Uterus (tissue), 4 donors: Measurements from ENCODE around the gene HIBCH. TPM values are rescaled to one million over a fixed set of nuclear protein-coding genes. Genes with fewer than 3 reads are reported as not detected.
"Not testable (repeated sequence)": the region's sequence is repeated elsewhere in the genome, so short reads cannot be mapped to it uniquely, and the experiment has no call there.

Experiments
- DNase-seq, 2 donors: peaks; one replicate each; pipeline ENCODE4 v3.0.0-alpha.2; 2019 to 2020
- H3K27ac ChIP-seq, 2 donors: fragments of 200-600 bp; sonication (generic); 1 replicate in 1 of 2; 2 replicates in 1 of 2; pipeline ENCODE4 v1.5.1; 2016 to 2018
- H3K27me3 ChIP-seq, 2 donors: fragments of 200-600 bp; sonication (generic); one replicate each; pipeline ENCODE4 v1.5.1; 2018 to 2019; ENCODE audit warnings: control low read depth in 1 of 2
- H3K36me3 ChIP-seq, 2 donors: fragments of 200-600 bp; sonication (generic); one replicate each; pipeline ENCODE4 v1.5.1; 2019; ENCODE audit warnings: control low read depth in 1 of 2
- H3K4me1 ChIP-seq, 2 donors: fragments of 200-600 bp; sonication (generic); one replicate each; pipeline ENCODE4 v1.5.1; 2018 to 2019; ENCODE audit warnings: control low read depth in 1 of 2
- H3K4me3 ChIP-seq, 2 donors: fragments of 200-600 bp; sonication (generic); 1 replicate in 1 of 2; 2 replicates in 1 of 2; pipeline ENCODE4 v1.5.1; 2018 to 2019; ENCODE audit warnings: mild to moderate bottlenecking in 1 of 2
- H3K9me3 ChIP-seq, 2 donors: fragments of 200-600 bp; sonication (generic); one replicate each; pipeline ENCODE4 v1.5.1; 2019; ENCODE audit warnings: control low read depth in 1 of 2
- POLR2A ChIP-seq, 2 donors: fragments of 450-650 bp; IDR thresholded peaks; one replicate each; pipeline ENCODE4 v1.6.1; 2016; ENCODE audit warnings: antibody characterized with exemption in 2 of 2, mild to moderate bottlenecking in 1 of 2, moderate library complexity in 1 of 2
- intact Hi-C: fragments of 100-400 bp; cut with DNase I; formaldehyde crosslinking; loops from one replicate; pipeline ENCODE4 v1.15.1; 2023; ENCODE audit warnings: low total_unique reads
- total RNA-seq, 4 donors: library from RNA; depleted of rRNA in 3 of 4; stranded (reverse); fragments of >200 nt in 3 of 4; gene quantifications; one replicate each; pipeline versions ENCODE4 v1.1.0 to v1.2.4, GENCODE V29; 2014 to 2023
- TF ChIP-seq, protein P1 (sequence below), 4 experiments: fragments of 200-600 bp in 2 of 4; fragments of 450-650 bp in 2 of 4; sonication (generic) in 2 of 4; IDR thresholded peaks; one replicate each; pipeline ENCODE4 v1.5.1; 2016 to 2019; ENCODE audit warnings: antibody characterized with exemption in 4 of 4, mild to moderate bottlenecking in 2 of 4, moderate library complexity in 1 of 4
- donor health status: DM: yes; HTN: yes; CAD: no.

HIBCH gene
- total RNA-seq, 4 donors from 2014 or later, result 9.1 to 53.9 (median 26.9) TPM

DNA sequence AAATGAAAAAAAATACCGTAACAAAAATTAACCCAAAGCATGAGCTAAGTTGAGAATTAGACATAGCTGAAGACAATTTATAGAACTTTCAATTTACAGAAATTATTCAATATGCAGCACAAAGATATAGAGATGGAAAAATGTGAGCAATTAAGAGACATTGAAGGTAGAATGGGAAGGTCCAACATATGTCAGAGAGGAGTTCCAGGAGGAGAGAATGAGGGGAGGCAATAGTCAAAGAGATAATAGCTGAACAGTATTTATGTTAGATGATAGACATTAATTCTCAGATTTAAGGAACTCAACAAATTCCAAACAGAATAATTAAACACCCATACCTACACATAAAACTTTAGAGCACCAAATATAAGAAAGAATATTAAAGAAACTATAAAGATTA is 154.1 kb downstream of the HIBCH start:
- intact Hi-C loops, result no loop called here
- no peaks in the 10 kb centered on the region for H3K4me1 ChIP-seq
- TF ChIP-seq, protein P1, sequence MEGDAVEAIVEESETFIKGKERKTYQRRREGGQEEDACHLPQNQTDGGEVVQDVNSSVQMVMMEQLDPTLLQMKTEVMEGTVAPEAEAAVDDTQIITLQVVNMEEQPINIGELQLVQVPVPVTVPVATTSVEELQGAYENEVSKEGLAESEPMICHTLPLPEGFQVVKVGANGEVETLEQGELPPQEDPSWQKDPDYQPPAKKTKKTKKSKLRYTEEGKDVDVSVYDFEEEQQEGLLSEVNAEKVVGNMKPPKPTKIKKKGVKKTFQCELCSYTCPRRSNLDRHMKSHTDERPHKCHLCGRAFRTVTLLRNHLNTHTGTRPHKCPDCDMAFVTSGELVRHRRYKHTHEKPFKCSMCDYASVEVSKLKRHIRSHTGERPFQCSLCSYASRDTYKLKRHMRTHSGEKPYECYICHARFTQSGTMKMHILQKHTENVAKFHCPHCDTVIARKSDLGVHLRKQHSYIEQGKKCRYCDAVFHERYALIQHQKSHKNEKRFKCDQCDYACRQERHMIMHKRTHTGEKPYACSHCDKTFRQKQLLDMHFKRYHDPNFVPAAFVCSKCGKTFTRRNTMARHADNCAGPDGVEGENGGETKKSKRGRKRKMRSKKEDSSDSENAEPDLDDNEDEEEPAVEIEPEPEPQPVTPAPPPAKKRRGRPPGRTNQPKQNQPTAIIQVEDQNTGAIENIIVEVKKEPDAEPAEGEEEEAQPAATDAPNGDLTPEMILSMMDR (IDR thresholded peaks at IDR 0.05), result no peak
- no peak for TF ChIP-seq POLR2A (IDR thresholded peaks at IDR 0.05)

DNA sequence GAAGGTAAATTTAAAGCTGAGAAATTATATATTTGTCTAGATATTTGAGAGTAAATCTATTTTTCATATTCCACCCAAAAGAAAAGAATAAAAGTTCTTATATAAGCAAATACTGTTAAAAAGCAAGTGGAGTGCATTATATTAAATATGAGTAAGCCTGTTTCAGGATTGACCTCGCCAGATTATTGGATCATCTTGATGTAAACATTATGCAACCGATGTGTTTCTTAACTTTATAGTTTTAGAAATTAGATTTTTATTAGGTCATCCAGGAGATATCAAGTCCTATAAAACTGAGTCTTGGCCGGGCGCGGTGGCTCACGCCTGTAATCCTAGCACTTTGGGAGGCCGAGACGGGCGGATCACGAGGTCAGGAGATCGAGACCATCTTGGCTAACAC is 156.8 kb downstream of the HIBCH start:
- Histone ChIP-seq H3K9me3 (no peaks in the 10 kb centered on the region), H3K27me3 (no peaks in the 10 kb centered on the region), H3K27ac (no peak overlapping the region), H3K36me3 (no peaks in the 10 kb centered on the region), H3K4me3 (no peak overlapping the region), H3K4me1 (no peaks in the 10 kb centered on the region)
- DNase-seq, result no peak
- intact Hi-C loops, result no loop called here
- TF ChIP-seq POLR2A (IDR thresholded peaks at IDR 0.05), result no peak
- TF ChIP-seq, protein P1 (IDR thresholded peaks at IDR 0.05), result no peak

More for the DNA sequence above, 154.1 kb downstream of the HIBCH start:
- Histone ChIP-seq H3K36me3 (no peaks in the 10 kb centered on the region), H3K27me3 (no peaks in the 10 kb centered on the region), H3K9me3 (no peaks in the 10 kb centered on the region), H3K27ac (no peak overlapping the region), H3K4me3 (no peak overlapping the region)
- DNase-seq, result no peak

DNA sequence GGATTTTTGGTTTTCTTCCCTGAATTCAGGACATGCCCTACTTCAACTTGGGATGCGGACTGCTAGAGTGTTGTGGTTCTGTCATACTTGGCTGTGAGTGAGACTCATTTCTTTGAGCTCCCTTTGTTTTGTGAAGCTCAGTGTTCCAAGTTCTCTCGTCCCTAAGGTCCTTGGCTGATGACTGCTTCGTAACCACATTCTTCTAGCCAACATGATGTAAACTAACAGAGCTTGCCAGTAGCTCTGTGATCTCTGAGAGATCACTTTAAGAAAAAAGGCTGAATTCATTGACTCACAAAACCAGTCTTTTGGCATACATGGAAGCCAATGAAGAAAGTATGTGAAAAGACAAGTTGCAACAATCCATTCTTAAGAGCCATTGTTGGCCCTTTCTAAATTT is 160.2 kb downstream of the HIBCH start:
- no peak overlapping the region for H3K27ac ChIP-seq

DNA sequence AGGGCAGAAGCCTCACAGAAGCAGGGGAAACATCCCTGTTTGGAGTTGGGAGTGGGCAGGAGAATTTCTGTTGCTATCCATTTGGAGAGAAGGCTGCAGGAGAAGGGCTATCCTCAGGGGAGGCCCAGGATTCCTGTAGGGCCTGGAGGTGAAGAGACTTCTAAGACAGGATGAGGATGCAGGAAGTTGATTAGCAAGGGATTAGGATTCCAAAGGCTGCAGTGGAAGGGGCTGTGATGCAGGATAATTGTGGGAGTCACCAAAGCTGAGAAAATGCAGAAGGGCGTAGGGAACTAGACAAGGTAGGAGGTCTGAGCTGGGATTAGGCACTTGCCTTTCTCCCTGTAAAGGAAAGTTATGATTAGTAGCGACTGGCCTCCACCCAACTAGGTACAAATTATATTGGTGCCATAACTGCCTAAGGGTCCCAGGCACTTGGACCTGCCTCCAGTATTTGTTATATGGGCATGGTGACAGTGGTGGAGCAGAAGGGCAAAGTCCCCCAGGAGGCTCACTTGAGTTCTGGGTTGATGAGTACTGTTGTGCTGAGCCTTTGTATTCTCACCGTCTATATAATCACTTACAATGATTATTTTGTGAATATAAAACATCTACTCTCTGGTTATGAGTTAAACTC is 160.7 kb downstream of the HIBCH start:
- Histone ChIP-seq H3K27me3 (no peaks in the 10 kb centered on the region), H3K27ac (no peak overlapping the region), H3K36me3 (no peaks in the 10 kb centered on the region), H3K9me3 (no peaks in the 10 kb centered on the region), H3K4me3 (no peak overlapping the region), H3K4me1 (no peaks in the 10 kb centered on the region)
- TF ChIP-seq, protein P1 (IDR thresholded peaks at IDR 0.05), result no peak
- no peak for TF ChIP-seq POLR2A (IDR thresholded peaks at IDR 0.05)
- intact Hi-C loops, result no loop called here
- DNase-seq, result no peak

More for the DNA sequence above, 160.2 kb downstream of the HIBCH start:
- peak in 1 of 2 donors; percentile 18 for DNase-seq
- intact Hi-C loops, result no loop called here
- Histone ChIP-seq H3K4me3 (no peak overlapping the region), H3K27me3 (no peaks in the 10 kb centered on the region), H3K36me3 (no peaks in the 10 kb centered on the region), H3K4me1 (no peaks in the 10 kb centered on the region), H3K9me3 (no peaks in the 10 kb centered on the region)
- no peak for TF ChIP-seq POLR2A (IDR thresholded peaks at IDR 0.05)
- TF ChIP-seq, protein P1 (IDR thresholded peaks at IDR 0.05), result no peak

DNA sequence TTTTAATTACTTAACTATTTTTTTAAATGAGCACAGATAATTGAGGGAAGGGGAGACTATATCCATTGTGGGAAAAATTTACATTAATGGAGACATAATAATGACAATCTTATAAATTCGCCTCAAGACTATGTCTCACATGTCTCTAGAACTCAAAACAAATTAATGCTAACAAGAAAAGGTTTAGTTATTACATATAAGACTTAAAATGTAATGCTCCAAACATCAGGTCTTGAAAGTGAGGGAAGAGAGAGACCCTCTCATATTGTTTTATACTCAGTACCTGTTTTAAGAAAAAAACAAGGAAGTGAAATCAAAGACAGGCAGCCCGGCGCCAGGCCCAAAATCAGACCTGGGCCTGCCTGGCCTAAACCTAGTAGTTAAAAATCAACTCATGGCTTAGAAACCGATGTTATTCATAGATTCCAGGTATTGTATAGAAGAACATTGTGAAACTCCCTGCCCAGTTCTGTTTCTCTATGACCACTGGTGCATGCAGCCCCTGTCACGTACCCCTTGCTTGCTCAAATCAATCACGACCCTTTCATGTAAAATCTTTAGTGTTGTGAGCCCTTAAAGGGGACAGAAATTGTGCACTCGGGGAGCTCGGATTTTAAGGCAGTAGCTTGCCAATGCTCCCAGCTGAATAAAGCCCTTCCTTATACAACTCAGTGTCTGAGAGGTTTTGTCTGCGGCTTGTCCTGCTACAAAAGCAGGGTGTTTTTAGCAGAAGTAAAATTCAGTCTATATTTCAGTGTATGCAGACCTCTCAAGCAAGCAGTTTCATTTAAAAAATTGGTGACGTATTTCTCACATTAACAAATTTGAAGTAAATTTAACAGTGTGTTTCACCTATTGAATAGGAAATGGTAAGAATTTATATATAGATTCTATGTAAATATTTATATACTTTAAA is 161.8 kb downstream of the HIBCH start:
- H3K4me3 ChIP-seq, H3K4me1 ChIP-seq, H3K9me3 ChIP-seq, intact Hi-C loops, H3K27ac ChIP-seq, H3K36me3 ChIP-seq, H3K27me3 ChIP-seq, DNase-seq: not testable (repeated sequence)
